NCI-H128 (cell line): ENCODE measurements around the gene MRPS31.
"Not testable (repeated sequence)": the region's sequence is repeated elsewhere in the genome, so short reads cannot be mapped to it uniquely, and the experiment has no call there.

Experiments used
- DNase-seq: peaks from one replicate; lab custom pipeline; 2025; ENCODE audit not compliant: unreplicated experiment; lab: John Stamatoyannopoulos, UW

The MRPS31 gene

GRCh38 chr13:40764587-40765403 lies 6.2 kb downstream of the MRPS31 start:
- DNase-seq: no peak

DNA sequence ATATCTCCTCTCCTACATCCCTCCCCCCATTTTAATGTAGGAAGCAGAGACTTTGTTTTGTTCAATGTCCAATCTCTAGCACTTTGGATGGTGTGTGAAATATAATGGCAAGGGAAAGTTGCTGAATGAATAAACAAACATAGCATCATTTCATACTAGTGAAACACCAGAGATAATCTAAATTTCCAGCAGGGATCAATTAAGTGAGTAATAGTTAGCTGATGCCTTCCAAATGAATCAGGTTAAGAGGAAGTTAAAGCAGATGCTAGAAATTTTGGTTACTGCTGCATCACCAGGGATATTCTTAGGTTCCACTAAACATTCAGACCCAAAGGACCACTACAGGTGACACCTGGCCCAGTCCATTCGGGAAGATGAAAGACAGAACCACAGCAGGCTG lies 8.1 kb downstream of the MRPS31 start:
- no peak for DNase-seq

DNA sequence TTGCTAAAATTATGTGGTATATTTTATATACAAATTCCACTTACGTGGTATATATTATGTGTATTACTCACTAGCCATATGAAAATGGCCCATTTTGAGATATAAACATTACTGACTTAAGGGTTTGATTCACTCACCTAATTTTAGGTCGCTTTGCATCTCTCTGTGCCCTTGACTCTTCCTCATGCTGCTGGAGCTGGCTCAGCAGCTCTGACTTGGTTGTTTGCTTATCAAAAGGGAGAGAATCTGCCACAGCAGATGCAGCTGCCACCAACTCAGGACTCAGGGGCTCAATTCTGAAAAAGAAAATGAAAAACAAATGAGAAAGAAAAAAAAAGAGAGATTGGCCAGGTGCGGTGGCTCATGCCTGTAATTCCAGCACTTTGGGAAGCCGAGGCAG lies 12.2 kb downstream of the MRPS31 start:
- no peak for DNase-seq

DNA sequence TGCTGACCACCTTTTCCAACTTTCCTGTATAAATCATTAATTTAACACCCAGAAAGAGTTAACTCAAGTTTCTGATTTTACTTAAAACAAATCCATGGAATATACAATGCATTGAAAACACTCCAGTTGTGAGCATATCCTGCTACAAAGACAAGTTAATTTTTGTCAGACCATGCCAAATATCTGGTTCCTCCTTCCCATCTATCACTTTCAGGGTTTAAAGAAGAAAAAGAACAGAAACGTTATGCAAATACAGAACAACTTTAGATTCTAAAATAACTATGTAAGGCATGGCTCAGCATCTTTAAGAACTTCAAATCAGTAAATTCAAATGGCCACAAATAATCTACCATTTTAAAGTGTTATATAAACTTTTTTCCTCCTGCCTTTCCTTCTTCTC lies 14.9 kb downstream of the MRPS31 start:
- no peak for DNase-seq

DNA sequence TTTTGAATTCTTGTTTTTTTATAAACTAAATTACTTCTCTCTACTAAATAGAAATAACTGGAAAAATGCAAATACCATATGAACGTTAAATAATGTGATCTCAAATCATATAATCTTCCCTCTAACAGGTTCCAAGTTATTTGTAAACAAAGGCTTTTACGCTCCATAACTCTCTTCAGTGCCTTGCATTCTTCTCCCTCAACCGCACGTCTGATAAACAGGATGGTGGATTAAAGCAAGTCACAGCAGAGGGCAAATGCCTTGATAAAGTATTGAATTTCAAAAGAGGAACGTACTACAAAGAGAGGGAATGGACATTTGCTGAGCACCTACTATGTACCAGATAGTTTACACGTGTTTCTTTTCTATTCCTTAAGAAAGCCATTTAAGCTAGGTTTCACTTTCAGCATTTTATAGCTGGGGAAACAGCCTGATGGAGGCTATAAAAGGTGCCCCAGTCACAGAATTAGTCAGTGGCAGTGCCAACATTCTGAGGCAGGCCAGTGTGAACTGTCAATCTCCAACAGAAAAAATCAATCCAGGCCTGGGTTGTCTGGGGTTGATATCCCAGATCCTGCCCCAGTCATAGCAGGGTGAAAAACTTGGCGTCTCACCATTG lies 15.8 kb downstream of the MRPS31 start:
- no peak for DNase-seq

DNA sequence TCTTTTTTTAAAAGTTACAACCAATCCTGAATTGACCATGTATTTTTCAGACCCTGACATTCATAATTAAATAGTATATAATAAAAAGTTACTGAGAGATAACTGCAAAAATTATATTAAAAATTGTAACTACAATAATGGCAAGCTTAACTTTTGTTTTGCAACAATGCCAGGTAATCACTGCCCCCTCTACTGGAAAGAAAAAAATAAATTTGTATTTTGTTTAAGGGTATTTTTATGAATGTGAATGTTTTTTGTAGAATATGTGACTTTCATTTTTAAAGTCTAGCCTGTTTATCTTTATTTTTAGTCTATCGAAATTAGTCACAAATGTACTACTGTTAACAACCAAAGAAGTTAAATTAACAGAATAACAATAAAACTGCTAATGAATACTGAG lies 21.7 kb downstream of the MRPS31 start:
- no peak for DNase-seq

DNA sequence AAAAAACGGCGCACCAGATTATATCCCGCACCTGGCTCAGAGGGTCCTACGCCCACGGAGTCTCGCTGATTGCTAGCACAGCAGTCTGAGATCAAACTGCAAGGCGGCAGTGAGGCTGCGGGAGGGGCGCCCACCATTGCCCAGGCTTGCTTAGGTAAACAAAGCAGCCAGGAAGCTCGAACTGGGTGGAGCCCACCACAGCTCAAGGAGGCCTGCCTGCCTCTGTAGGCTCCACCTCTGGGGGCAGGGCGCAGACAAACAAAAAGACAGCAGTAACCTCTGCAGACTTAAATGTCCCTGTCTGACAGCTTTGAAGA lies 35.8 kb downstream of the MRPS31 start:
- not testable (repeated sequence) for DNase-seq

GRCh38 chr13:40734536-40735231 lies 36.3 kb downstream of the MRPS31 start:
- not testable (repeated sequence) for DNase-seq

DNA sequence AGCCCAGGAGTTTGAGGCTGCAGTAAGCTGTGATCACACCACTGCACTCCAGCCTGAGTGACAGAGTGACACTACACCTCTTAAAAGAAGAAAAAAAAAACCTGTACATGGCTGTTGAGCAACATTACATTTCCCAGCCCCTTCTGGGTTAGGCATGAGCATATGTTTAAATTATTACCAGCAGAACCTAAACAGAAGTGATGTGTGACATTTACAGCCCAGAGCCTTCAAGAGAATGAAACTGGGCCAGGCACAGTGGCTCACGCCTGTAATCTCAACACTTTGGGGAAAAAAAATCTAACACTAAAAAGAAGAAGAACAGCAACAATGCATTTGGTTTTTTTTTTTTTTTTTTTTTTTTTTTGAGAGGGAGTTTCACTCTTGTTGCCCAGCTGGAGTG lies 38.3 kb downstream of the MRPS31 start:
- no peak for DNase-seq

DNA sequence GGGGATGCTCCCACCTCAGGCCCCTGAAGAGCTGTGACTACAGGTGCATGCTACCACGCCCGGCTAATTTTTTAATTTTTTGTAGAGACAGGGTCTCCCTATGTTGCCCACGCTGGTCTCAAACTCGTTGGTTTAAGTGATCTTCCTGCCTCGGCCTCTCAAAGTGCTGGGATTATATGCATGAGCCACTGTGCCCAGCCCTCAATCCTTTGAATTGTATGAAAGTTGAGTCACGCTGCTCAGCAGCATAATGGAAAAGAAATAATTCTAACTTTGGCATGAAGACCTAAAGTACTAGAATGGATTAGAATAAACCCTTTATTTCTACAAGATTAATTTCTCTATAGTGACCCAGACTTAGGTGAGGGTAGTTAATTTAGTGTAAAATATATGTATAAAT lies 42.4 kb downstream of the MRPS31 start:
- DNase-seq: no peak

DNA sequence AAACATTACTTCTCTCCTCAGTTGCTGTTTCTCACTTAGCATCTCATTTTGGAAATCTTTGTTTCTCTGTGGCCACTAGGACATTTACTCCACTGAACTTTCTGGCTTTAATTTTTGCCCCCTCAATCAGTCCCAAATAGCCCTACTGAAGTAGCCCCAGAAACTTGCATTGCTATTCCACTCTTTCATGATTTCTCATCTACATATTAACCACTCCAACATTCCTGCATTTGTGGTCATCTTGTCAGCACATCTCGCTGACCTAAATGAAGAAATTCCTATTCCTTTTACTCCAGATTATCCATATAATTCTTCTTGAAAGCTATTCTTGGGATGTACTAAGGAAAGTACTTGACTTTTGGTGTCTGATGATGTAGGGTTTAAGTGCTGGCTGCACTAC lies 56.6 kb downstream of the MRPS31 start:
- DNase-seq: not testable (repeated sequence)

DNA sequence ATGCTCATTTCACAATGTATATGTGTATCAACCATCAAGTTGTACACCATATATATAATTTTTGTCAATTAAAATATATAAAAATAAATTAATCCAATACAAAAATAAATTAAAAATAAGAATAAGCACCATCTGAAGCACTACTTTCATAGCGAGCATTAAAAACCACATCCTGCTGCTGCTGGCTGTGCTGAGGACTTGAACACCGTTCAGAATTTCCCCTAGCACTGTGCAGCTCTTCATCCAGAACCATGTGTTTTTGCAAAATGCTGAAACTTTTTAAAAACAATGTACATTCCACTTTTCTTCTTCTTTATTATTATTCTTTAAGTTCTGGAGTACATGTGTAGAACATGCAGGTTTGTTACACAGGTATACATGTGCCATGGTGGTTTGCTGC lies 64.6 kb downstream of the MRPS31 start:
- no peak for DNase-seq

DNA sequence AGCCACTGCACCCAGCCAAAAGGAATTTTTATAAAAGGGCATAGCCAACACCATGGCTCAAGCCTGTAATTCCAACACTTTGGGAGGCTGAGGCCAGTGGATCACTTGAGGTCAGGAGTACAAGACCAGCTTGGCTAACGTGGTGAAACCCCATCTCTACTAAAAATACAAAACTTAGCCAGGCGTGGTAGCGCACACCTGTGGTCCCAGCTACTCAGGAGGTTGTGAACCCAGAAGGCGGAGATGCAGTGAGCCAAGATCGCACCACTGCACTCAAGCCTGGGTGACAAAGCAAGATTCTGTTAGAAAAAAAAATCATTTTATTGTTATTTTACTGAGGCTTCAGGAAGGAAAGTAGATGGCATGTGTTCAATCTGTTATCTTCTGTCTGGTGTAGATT lies 73.3 kb downstream of the MRPS31 start:
- no peak for DNase-seq

DNA sequence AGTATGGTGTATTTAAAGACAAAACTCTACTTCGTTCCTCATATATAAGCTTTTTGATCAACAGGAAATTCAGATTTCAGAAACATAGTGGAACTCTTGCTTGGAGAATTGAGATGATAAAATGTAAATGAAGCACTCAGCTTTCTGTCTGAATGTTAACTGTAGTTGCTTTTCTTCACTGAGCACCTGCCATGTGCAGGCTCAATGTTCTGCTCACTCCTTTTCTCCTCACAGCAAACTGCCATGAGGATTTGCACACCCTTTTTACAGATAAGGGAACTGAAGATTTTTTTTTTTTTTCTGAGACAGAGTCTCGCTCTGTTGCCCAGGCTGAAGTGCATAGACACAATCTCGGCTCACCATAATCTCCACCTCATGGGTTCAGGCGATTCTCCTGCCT lies 76.6 kb downstream of the MRPS31 start:
- DNase-seq: no peak

- DNase-seq: no peak
Observed at GRCh38 chr13:40692946-40693345, 78.0 kb downstream of the MRPS31 start.

- DNase-seq: no peak
Observed at GRCh38 chr13:40688781-40689180, 82.2 kb downstream of the MRPS31 start.

DNA sequence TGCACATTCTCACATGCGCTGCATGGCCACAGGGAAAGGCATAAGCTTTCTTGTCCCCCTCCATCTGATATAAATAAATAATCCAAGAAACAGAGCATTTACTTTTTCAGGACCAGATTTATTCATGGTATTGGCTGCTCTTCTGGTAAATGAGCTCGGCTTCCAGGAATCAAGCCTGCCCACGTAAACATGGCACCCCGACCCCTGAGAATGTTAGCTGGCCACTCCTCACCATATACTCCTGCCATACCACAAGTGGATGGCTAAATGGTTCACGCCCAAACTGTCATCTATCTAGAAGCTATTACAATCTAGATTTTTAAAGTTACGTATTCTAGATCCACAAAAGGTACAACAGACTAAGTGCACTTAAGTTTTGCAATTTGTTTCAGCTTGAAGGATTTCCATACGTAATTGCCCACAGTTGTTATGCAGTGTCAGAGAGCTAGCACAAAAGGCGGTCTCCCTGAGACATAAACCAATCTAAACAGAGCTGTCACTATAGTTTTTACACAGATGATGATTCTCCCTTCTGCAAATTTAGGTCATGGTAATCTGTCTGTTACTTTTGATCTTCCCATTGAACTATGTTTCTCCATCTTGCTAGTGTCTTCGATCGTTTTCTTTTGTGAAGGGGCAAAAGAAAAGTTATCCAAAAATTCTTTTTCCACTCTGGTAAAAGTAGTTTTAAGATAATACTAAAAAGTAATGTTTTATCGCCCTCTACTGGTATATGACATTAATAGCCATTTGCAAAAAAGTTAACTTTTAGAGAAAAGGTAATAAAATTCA lies 88.3 kb downstream of the MRPS31 start:
- DNase-seq: no peak

- no peak for DNase-seq
Observed at GRCh38 chr13:40681341-40682146, 89.4 kb downstream of the MRPS31 start.

DNA sequence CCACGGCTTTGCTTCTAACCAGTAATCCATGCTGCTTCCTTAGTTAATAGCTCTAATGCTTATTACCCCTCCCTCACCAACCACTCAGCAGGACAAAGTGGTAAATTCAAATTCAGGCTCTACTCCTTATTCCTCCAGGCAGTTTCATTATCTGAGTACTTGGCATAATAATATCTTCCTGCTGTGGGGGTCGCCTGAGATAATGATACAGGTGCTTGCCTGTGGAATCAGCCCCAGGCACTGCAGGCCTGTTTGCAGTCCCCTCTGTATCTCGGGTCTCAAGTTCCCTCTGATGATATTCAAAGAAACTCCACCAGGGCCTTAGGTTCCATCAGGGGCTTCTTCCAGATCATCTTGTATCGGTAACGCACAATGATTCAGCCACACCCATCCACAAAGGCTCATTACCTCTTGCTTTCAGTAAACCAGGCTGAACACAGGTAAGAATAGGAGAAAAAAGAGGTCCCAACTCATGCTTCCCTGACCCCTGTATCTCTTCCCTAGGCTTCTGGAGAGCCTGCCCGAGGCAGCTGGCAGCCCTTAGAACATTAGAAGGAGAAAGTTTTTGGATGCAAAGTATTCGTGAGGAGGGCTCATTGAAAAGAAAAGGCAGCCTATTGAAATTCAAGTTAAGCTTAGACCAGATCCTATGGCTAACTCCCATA lies 90.2 kb downstream of the MRPS31 start:
- no peak for DNase-seq

DNA sequence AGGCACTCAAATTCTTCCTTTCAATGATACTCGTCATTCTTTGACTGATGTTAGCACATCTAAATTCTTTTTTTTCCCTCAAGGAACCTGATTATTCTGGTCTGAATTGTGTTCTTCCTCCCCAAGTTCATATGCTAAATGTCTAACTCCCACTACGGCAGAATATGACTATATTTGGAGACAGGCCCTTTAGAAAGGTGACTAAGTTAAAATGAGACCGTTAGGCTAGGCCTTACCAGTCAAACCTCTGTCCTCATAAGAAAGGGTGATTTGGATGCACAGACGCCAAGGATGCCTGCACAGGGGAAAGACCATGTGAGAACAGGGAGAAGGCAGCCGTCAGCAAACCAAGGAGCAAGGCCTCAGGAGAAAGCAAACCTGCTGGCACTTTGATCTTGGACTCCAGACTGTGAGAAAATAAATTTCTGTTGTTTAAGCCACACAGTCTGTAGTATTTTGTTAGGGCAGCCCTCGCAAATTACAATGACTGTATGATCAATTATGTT lies 91.5 kb downstream of the MRPS31 start:
- no peak for DNase-seq
